Transverse colon (tissue), 3 donors: Measurements from ENCODE around the gene FAM107B.

Source experiments
- CTCF ChIP-seq, 5 experiments: fragments of 200-600 bp in 3 of 5; fragments of 450-650 bp in 2 of 5; sonication (generic) in 3 of 5; IDR thresholded peaks; 1 replicate in 2 of 5; 2 replicates in 3 of 5; pipeline ENCODE4 v1.5.1; 2016 to 2017; ENCODE audit warnings: antibody characterized with exemption in 5 of 5, inconsistent platforms in 3 of 5, mild to moderate bottlenecking in 2 of 5, moderate library complexity in 1 of 5
- POLR2A ChIP-seq: fragments of 450-650 bp; IDR thresholded peaks from one replicate; pipeline ENCODE4 v1.6.1; 2016; ENCODE audit warnings: antibody characterized with exemption, mild to moderate bottlenecking, moderate library complexity

DNA sequence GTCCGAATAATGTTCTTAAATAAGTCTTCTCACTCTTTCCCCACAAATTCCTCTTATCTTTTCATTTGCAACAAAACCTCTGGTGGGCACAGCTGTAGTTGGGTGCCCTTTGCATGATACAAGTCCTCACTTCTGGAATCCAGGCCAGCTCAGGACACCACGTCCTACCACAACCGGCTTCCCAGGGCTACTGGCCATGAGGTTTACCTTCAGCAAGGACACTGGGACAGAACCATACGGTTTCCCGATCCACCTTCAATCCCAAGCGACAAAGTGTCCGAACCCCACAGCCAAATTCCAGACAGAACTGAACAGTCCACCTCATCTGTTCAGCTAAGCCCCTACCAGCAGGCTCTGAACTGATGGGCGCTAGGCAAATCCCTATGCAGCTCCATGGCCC is 174.6 kb downstream of the FAM107B start:
- TF ChIP-seq CTCF (IDR thresholded peaks at IDR 0.05) (no peak), POLR2A (no peak)
